Stomach (tissue), 4 donors: ENCODE results near the gene ANKLE2.
"Not testable (repeated sequence)": the region's sequence is repeated elsewhere in the genome, so short reads cannot be mapped to it uniquely, and the experiment has no call there.

Experiments used
- POLR2A ChIP-seq, 4 donors: fragments of 450-650 bp; IDR thresholded peaks; one replicate each; pipeline ENCODE4 v1.6.1; 2016; ENCODE audit warnings: antibody characterized with exemption in 4 of 4, control low read depth in 2 of 4, mild to moderate bottlenecking in 1 of 4, moderate library complexity in 1 of 4
- TF ChIP-seq, protein P1 (sequence below), 7 experiments: fragments of 450-650 bp in 4 of 7; fragments of 200-600 bp in 3 of 7; sonication (generic) in 3 of 7; IDR thresholded peaks; one replicate each; pipeline ENCODE4 v1.5.1; 2016 to 2019; ENCODE audit warnings: antibody characterized with exemption in 7 of 7, control low read depth in 2 of 7, mild to moderate bottlenecking in 1 of 7

- not testable (repeated sequence) for TF ChIP-seq POLR2A (IDR thresholded peaks at IDR 0.05)
- TF ChIP-seq, protein P1, sequence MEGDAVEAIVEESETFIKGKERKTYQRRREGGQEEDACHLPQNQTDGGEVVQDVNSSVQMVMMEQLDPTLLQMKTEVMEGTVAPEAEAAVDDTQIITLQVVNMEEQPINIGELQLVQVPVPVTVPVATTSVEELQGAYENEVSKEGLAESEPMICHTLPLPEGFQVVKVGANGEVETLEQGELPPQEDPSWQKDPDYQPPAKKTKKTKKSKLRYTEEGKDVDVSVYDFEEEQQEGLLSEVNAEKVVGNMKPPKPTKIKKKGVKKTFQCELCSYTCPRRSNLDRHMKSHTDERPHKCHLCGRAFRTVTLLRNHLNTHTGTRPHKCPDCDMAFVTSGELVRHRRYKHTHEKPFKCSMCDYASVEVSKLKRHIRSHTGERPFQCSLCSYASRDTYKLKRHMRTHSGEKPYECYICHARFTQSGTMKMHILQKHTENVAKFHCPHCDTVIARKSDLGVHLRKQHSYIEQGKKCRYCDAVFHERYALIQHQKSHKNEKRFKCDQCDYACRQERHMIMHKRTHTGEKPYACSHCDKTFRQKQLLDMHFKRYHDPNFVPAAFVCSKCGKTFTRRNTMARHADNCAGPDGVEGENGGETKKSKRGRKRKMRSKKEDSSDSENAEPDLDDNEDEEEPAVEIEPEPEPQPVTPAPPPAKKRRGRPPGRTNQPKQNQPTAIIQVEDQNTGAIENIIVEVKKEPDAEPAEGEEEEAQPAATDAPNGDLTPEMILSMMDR (IDR thresholded peaks at IDR 0.05) = not testable (repeated sequence)
These were observed 66.7 kb downstream of the ANKLE2 start for GRCh38 chr12:132694888-132695287.
